SU-DHL-6 (cell line): ENCODE data around the gene UMAD1.
"Not testable (repeated sequence)": the region's sequence is repeated elsewhere in the genome, so short reads cannot be mapped to it uniquely, and the experiment has no call there.

Source experiments
- CTCF ChIP-seq: fragments of 200-600 bp; sonication (generic); IDR thresholded peaks from one replicate; pipeline ENCODE4 v1.5.1; 2017; ENCODE audit warnings: antibody characterized with exemption, mild to moderate bottlenecking, low read length, moderate library complexity; ENCODE audit not compliant: insufficient read depth, poor library complexity, severe bottlenecking
- EZH2phosphoT487 ChIP-seq: fragments of 200-600 bp; sonication (generic), shearing (Covaris generic); conservative IDR thresholded peaks from 2 replicates; pipeline ENCODE4 v1.6.1; 2018; ENCODE audit warnings: mild to moderate bottlenecking, antibody characterized with exemption, low read length, moderate library complexity, mixed read lengths

GRCh38 chr7:7679640-7680039, 39.1 kb downstream of the UMAD1 start:
- TF ChIP-seq CTCF, EZH2phosphoT487: not testable (repeated sequence)
